GM12878 (cell line): ENCODE data around the gene UIMC1. TPM values are rescaled to one million over a fixed set of nuclear protein-coding genes. Genes with fewer than 3 reads are reported as not detected.

Experiments used
- BHLHE40 ChIP-seq, 2 experiments: fragments of 450-650 bp in 1 of 2; IDR thresholded peaks; 2 replicates each; pipeline ENCODE4 v1.6.1; 2011 to 2017; ENCODE audit warnings: low read depth in 2 of 2, borderline replicate concordance in 1 of 2, improper control_type of control experiment in 1 of 2, low read length in 1 of 2, mild to moderate bottlenecking in 1 of 2
- CTCF ChIP-seq, 3 experiments: IDR thresholded peaks in 2 of 3; conservative IDR thresholded peaks in 1 of 3; 2 replicates each; pipeline ENCODE4 v1.5.1; 2011; ENCODE audit warnings: low read depth in 3 of 3, low read length in 3 of 3, mild to moderate bottlenecking in 3 of 3, control low read depth in 2 of 3, moderate library complexity in 2 of 3, inconsistent platforms in 1 of 3, mixed read lengths in 1 of 3; ENCODE audit not compliant: control insufficient read depth in 2 of 3, insufficient read depth in 1 of 3; ENCODE audit errors: extremely low read depth in 1 of 3
- HDGF ChIP-seq: fragments of 450-650 bp; IDR thresholded peaks from 2 replicates; pipeline ENCODE4 v1.6.1; 2016; ENCODE audit warnings: antibody characterized with exemption
- HSF1 ChIP-seq: fragments of 150-350 bp; IDR thresholded peaks from 2 replicates; pipeline ENCODE4 v1.6.1; 2014; ENCODE audit warnings: mild to moderate bottlenecking, low read depth, low read length
- NFYA ChIP-seq: IDR thresholded peaks from 2 replicates; pipeline ENCODE4 v1.6.1; 2011; ENCODE audit warnings: low read depth, mild to moderate bottlenecking, low read length, improper control_type of control experiment, borderline replicate concordance
- POLR2AphosphoS2 ChIP-seq: IDR thresholded peaks from 2 replicates; pipeline ENCODE4 v1.6.1; 2011; ENCODE audit warnings: low read depth, mild to moderate bottlenecking, low read length, improper control_type of control experiment, moderate library complexity
- SIN3A ChIP-seq: IDR thresholded peaks from 2 replicates; pipeline ENCODE4 v1.6.1; 2012; ENCODE audit warnings: low read depth, low read length, improper control_type of control experiment
- SIX5 ChIP-seq: IDR thresholded peaks from 2 replicates; pipeline ENCODE4 v1.6.1; 2011; ENCODE audit warnings: mild to moderate bottlenecking, low read depth, low read length, moderate library complexity; ENCODE audit not compliant: severe bottlenecking
- TARDBP ChIP-seq: IDR thresholded peaks from 2 replicates; pipeline ENCODE4 v1.6.1; 2016; ENCODE audit warnings: borderline replicate concordance
- TCF12 ChIP-seq: IDR thresholded peaks from 2 replicates; pipeline ENCODE4 v1.6.1; 2011; ENCODE audit warnings: low read depth, mild to moderate bottlenecking, low read length
- ZNF274 ChIP-seq: IDR thresholded peaks from one replicate; pipeline ENCODE4 v1.8.0; 2011; ENCODE audit not compliant: insufficient read length, insufficient read depth
- ZZZ3 ChIP-seq: IDR thresholded peaks from 2 replicates; pipeline ENCODE4 v1.6.1; 2011; ENCODE audit warnings: low read depth; ENCODE audit not compliant: control insufficient read depth, insufficient read length
- polyA plus RNA-seq, 11 experiments: library from polyadenylated mRNA; depleted of rRNA in 4 of 11; unstranded in 6 of 11; stranded (reverse) in 5 of 11; fragments of >200 nt; fragmentation: Nextera tagmentation in 4 of 11; fragmentation: Illumina TruSeq in 1 of 11; extraction: Ambion mirVana in 4 of 11; extraction: Trizol in 1 of 11; gene quantifications; 1 replicate in 1 of 11; 2 replicates in 10 of 11; pipeline versions ENCODE4 v1.2.1 to v1.2.3, GENCODE V29; 2011 to 2016; ENCODE audit warnings: inconsistent platforms in 2 of 11, missing spikeins in 2 of 11, low read depth in 1 of 11
- total RNA-seq, 4 experiments: library from RNA; depleted of rRNA in 3 of 4; stranded (reverse); fragments of >200 nt in 3 of 4; fragmentation: Illumina TruSeq in 1 of 4; extraction: Trizol in 1 of 4; gene quantifications; 2 replicates each; pipeline versions ENCODE4 v1.2.1 to v1.2.3, GENCODE V29; 2013 to 2021

The UIMC1 gene
- total and polyA plus RNA-seq, 10 of the 15 experiments (the other 5 are each of a cell fraction or from before 2014, with no cell fraction given), result 16.2 to 51.4 (median 32.7) TPM

GRCh38 chr5:177005619-177006264, 837 bp downstream of the UIMC1 start (continued):
- TF ChIP-seq POLR2AphosphoS2 (no peak), TARDBP (no peak), ZNF274 (no peak), BHLHE40 (IDR thresholded peaks at IDR 0.05; ENCODE audit: borderline replicate concordance in 1 of 2, low read depth in 2 of 2, low read length in 1 of 2) (0 out of 4 replicates have a peak, but pooled peaks of 1 of the 2 experiments have one; percentile 14), HSF1 (no peak), TCF12 (0 out of 2 replicates have a peak, but pooled peaks have one; percentile 48), SIN3A (0 out of 2 replicates have a peak, but pooled peaks have one; percentile 41), HDGF (no peak), ZZZ3 (no peak), NFYA (no peak), SIX5 (no peak), CTCF (IDR thresholded peaks at IDR 0.05 in 2 of 3, conservative IDR thresholded peaks at IDR 0.05 in 1 of 3; ENCODE audit: control insufficient read depth in 2 of 3, extremely low read depth in 1 of 3, insufficient read depth in 1 of 3, low read depth in 3 of 3, low read length in 3 of 3) (peak; percentile 52 to 73 (median 57))
